SHP77 treated with DMSO at 0.1 percent for 48 hours (cell line): Measurements from ENCODE around the gene ZAP70.
A peak's percentile ranks its signal among the peaks of the same experiment; 100 is the strongest.

Source experiments
- DNase-seq: peaks from one replicate; lab custom pipeline; 2025; lab: John Stamatoyannopoulos, UW

ZAP70 gene

GRCh38 chr2:97734061-97735051 is 21.0 kb downstream of the ZAP70 start:
- no peak for DNase-seq

GRCh38 chr2:97735161-97735561 is 21.8 kb downstream of the ZAP70 start:
- DNase-seq = no peak

GRCh38 chr2:97736185-97736584 is 22.8 kb downstream of the ZAP70 start:
- no peak for DNase-seq

- no peak for DNase-seq
These were observed 23.4 kb downstream of the ZAP70 start for GRCh38 chr2:97736608-97737330.

- no peak for DNase-seq
These were observed 24.2 kb downstream of the ZAP70 start for GRCh38 chr2:97737421-97738178.

GRCh38 chr2:97738179-97739019 is 25.0 kb downstream of the ZAP70 start:
- no peak for DNase-seq

- no peak for DNase-seq
These were observed 25.9 kb downstream of the ZAP70 start for GRCh38 chr2:97739020-97739892.

GRCh38 chr2:97739893-97740245 is 26.5 kb downstream of the ZAP70 start:
- no peak for DNase-seq

- DNase-seq = peak; percentile 21
These were observed 27.3 kb downstream of the ZAP70 start for GRCh38 chr2:97740590-97741182.

GRCh38 chr2:97741251-97741650 is 27.9 kb downstream of the ZAP70 start:
- DNase-seq = no peak

GRCh38 chr2:97741686-97742085 is 28.3 kb downstream of the ZAP70 start:
- DNase-seq = no peak

- DNase-seq = no peak
These were observed 29.0 kb downstream of the ZAP70 start for GRCh38 chr2:97742381-97742847.

GRCh38 chr2:97743913-97744312 is 30.5 kb downstream of the ZAP70 start:
- no peak for DNase-seq

GRCh38 chr2:97745474-97746174 is 32.2 kb downstream of the ZAP70 start:
- DNase-seq = no peak

GRCh38 chr2:97747285-97747684 is 33.9 kb downstream of the ZAP70 start:
- DNase-seq = no peak

GRCh38 chr2:97747716-97748115 is 34.3 kb downstream of the ZAP70 start:
- DNase-seq = no peak

- no peak for DNase-seq
These were observed 36.2 kb downstream of the ZAP70 start for GRCh38 chr2:97749581-97749980.

- DNase-seq = no peak
These were observed 36.6 kb downstream of the ZAP70 start for GRCh38 chr2:97750017-97750416.

- DNase-seq = no peak
These were observed 38.4 kb downstream of the ZAP70 start for GRCh38 chr2:97751752-97752151.
